NCI-H1092 treated with DMSO at 0.1 percent for 48 hours (cell line): ENCODE measurements around the gene GRIFIN.

Experiments used
- DNase-seq: peaks from one replicate; lab custom pipeline; 2025; lab: John Stamatoyannopoulos, UW

Gene GRIFIN, protein sequence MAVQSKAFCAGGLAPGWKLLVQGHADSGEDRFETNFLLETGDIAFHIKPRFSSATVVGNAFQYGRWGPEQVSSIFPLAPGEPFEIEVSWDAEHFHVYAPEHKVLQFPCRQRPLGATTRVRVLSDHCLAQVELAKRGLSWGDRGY

DNA sequence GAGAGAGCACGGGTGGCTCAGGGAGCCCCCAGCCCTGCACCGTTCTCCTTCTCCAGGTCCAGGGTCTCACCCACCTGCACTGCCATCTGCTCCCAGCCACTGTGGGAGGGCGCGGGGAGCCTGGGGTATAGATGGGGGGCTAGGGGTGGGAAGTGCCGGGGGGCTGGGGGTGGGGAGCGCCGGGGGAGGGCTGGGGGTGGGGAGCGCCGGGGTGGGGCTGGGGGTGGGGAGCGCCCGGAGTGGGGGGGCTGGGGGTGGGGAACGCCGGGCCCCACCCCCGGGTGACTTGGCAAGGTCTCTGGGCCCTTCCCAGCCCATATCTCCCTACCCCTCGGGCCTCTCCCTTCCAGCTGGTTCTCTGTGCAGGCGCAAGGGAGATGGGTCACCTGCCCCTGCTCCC, at the start of gene GRIFIN:
Gene GRIFIN (minus strand): TSS at position 101 of the 400 bp plus-strand sequence. CDS start 15 bp downstream, at position 86.
- DNase-seq: no peak

DNA sequence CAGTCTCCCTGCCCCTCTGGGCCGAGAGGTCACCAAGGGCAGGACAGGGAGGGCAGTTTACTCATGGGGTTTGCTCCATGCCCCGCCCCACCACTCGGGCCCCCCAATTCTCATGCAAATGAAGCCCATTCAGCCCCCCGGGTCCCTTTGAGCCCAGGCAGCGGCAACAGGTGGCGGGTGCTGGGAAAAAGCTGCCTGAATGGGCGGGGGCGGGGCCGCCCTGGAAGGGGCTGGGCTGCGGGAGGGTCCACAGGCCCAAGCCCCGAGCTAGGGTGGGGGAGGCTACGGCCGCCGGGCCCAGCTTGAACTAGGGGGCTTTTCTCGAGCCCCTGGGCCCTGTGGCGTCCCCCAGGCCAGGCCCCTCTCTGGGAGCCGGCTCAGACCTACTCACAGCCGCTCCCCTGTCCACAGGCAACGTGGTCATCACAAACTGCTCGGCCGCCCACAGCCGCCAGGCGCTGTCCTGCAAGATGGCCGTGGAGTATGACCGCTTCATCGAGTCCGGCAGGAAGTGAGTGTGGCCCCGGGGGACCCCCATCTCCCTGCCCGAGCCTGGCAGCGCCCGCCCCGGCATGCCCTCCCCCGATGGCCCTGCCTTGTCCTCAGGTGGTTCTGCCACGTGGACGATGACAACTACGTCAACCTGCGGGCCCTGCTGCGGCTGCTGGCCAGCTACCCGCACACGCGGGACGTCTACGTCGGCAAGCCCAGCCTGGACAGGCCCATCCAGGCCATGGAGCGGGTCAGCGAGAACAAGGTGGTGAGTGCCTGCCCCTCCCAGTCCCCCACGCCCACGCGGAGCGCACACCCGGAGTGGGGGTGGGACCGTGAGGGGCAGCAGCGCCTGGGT, 48.8 kb upstream of the GRIFIN start:
- no peak for DNase-seq

DNA sequence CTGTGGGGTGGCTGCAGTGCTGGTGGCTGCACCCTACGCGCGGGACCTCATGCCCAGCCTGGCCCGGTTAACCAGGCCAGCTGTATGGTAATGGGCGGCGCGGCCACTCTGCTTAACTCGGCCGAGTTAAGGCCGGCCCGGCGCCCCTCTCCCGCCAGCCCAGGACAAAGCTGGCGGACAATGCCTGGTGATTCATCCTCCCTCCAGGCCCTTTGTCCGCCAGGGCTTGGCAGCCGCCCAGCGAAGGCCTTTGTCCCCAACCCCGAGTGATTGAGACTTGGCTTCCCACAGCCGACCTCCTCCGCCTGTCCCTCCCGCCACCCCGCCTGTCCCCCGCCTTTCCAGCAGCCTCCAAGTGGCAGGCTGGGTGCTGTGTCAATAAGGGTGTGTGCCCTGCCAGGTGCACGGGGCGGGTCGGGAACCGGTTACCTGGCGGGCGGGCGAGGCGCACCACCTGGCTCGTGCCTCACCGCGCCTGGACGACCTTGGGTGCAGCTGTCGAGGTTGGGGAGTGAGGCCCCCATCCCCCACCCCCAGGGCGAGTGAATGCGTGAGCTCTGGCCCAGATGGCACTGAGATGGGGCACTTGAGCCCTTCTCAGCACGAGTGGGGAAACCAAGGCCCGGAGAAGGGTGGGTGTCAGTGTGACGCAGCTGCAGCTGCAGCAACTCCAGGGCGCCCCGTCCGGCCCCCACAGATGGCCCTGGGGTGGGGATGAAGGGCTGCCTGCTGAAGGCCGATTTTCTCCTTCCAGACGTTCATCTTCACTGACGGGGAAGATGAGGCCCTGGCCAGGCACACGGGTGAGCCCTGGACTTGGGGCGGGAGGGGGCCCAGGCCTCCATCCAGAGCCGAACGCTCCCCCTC, 48.0 kb upstream of the GRIFIN start:
- peak; percentile 89 for DNase-seq

DNA sequence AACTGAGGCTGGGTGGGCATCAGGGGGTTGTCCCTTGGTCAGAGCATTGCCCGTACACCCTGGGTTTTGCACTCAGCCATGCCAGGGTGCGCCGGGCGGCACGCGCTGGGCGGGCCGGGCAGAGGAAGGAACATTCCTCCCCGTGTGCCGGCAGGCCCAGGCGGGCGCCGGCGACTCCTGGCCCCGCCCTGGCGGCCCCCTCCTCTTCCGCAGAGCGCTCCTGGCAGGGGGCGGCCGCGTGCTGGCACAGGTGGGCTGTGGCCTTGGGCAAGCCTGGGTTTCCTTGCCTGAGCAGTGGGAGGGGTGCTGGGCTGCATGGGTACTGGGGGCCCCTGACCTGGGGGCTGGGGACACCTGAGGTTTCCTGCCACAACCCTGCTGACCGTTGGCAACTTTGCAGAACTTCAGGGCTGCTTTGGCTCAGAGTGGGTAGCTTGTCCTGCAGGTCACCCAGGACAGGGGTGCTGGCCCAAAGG, 47.3 kb upstream of the GRIFIN start:
- peak; percentile 77 for DNase-seq

DNA sequence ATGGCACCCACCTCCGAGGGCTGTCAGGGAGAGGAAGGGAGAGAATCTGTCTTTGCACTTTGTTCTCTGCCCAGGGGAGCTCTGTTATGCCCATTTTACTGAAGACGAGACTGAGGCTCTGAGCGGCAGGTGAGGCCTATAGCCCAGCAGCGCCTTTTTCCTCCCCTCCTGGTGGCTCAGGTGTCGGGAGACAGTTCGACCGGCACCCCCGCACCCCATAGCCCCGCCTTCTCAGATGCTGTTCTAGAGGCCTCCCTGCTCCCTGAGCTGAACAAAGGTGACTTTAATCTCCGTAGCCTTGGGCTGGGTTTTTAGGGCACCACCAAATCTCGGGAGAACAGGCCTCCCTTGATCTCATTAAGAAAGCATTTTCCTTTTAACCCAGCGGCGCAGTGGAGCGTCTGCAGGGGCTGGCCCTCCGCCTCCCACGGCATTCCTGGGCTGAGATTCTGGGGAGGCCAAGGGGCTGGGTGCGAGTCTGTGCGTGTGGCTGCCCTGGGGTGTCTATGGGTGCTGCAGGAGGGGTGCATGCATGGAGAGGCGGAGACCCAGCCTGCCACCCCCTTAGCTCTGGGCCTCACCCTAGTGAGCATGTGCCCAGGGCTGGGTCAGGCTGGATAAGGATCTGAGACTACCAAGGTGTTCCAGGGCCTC, 46.7 kb upstream of the GRIFIN start:
- no peak for DNase-seq

DNA sequence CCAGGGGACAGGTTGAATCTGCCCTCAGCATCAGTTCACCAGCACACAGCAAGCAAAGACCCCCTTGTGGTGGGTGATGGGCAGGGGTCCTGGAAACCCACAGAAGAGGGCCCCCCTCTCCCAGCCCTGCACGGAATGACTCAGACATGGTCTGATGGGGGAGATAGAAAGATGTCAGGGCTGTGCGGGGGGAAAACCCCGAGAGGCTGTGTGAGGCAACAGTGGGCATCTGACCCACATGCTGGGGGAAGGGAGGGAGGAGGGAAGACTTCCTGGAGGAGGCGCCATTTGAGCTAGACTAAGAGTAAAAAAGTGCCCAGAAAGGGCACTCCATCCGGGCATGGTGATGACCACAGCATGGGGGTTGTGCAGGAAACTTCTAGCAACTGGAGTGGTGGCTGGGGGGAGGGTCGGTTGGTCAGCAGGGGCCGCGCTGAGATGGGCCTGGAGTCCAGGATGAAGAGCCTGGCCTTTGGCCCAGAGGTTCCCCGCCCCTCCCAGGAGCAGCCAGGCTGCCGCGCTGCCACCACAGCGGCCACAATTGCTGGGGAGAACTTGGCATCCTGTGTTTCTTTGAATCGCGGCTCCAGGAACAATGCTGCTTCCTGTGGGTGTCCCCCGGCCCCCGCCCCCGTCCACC, 45.9 kb upstream of the GRIFIN start:
- no peak for DNase-seq

DNA sequence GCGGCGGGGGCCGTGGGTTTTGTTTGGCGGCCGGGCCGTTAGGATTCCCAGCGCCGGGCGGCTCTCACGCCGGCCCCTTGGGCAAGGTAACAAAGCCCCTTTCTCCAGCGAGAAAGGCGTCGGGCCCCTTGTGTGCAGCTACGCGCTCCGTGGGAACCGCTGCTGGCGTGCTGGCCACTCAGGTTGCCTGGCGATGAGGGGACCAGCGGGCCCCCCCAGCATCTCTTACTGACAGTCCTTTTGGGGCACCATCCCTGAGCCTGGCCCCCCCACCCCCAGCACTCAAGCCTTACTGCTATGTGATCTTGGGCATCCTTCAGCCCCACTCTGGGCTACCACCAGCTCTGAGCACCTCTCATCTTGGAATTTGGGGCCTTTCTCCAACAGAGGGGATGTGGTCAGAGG, 45.1 kb upstream of the GRIFIN start:
- no peak for DNase-seq

DNA sequence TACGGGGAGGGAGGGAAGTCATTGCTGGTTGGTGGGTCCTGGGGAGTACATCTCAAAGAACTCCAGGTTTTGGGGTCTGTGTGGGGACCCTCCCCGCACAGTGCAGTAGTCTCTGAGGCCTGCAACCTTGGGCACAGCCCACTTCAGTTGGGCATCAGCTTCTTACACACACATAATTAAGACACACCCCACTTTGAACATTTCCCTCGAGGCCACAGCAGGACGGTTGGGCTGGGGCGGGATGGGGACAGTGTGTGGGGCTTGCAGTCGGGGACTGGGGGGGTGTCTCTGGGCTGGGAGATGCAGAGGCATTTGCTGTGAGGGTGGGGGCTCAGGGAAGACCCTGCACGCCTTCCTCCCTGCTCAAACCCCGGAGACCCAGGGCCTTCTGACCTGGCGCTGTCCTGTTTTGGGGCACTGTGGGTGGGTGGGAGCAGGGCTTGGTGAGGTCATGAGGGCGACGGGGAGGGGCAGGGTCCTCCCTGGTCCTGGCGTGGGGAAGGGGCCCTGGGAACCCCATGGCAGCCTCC, 44.6 kb upstream of the GRIFIN start:
- no peak for DNase-seq

DNA sequence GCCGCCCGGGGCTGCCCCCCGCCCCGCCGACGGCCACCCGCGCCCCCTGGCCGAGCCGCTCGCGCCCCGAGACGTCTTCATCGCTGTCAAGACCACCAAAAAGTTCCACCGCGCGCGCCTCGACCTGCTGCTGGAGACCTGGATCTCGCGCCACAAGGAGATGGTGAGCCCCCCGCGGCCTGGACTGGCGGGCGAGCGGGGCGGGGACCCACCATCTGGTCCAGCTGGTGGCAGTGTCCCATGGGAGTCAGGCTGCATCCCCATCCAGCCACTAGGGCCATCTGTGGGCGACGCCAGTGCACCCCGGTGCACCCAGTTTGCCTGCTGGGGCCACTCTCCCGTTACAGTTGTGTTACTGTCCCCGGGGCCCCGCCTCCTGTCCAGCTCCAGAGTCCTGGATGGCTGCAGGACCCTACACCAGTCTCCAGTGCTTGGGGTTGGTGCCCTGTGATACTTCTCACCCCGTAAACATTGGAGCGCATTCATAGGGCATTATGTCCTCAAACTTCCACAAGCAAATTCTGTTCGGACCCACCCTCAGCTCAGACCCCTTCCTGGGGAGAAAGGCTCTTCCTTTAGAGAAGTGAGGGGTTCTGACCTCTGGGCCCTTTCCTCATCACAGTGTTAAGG, 44.0 kb upstream of the GRIFIN start:
- no peak for DNase-seq

DNA sequence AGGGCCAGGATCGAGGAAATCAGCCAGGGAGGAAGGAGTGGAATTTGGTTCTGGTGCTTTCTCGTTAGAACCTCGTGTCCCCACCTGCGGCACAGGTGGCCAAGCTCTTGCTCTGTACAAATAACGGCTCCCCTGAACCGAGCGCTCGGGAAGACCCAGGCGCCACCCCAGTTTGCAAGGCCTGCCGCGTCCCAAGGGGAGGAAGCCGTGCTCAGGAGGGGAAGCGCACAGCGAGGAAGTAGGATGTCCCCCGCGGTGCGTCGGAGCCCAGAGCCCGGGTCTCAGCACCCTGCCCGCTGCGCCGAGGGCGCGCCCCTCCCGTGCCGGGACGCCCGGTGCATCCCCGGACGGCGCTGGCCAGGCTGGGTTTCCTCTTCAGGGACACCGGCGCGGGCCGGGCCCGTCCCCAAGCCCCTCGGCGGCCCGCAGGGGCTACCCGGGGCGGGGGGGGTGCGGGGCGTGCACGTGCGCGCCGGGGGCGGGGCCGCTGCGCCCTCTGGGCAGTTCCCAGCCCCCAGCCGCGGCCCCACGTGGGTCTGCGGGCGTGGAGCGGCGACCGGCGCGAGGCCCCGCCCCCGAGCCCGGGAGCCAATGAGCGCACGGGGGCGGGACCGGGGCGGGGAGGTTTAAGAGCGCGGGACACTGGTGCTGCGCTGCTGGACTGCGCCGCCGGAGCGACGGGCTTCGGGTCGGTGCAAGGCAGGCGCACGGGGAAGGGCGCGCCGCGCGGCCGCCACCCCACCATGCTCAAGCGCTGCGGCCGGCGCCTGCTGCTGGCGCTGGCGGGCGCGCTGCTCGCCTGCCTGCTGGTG, 43.1 kb upstream of the GRIFIN start, which contains the start of gene LFNG:
Gene LFNG (plus strand): TSS at position 656 of the 812 bp plus-strand sequence. CDS start 88 bp downstream, at position 744.
- peak; percentile 91 for DNase-seq

DNA sequence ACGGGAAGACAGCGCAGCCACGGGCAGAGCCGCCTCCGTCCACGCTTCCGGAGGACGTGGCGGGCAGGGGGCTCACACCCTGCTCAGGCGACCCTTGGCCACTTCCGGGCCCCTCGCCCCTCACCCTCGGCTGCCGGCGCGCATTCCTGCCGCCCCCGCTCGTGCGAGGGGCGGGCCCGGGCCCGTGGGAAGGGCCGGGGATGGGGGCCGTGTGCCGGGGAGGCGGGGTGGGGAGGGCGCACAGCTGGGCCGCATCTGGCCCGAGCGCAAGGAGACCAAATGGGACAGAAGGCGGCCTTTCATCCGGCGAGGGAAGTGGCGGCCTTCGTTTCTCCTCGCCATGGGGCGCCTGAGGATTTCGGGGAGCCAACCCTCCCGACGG, 42.5 kb upstream of the GRIFIN start:
- DNase-seq: no peak

DNA sequence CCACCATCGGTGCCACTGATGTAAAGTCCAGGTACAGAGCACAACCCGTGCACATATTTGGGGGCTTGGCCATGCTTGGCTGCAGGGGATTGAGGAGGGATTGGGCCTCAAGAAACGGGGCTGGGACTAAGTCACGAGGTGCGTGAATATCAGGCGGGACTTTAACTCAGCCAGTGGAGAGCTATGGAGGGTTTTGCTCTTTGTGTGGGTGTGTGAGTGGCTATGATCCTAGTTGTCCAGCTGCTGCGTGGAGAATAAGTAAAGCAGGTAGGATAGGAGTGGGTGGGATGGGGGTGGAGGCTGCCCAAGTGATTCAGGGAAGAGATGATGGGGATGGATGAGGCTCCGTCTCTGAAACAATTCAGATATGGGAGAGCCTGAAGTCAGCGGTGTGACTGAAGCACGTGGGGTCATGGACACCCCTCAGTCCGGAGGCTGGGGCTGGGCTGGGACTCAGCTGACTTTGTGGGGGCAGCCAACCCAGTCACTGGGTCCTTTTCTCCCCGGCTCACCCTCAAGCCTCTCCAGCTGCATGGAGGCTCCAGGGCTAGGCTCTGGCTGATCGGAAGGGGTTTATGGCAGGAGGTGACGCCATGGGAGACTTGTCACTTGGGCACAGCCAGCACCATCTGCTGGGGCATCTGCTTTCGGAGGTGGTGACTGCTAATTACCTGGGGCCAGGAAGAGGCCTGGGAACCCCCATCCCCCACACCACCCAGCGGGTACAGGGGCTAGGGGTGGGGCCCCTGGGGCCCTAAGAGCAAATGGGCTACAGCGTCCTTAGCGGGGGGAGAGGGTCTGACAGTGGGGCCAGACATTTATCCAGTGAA, 41.7 kb upstream of the GRIFIN start:
- DNase-seq: no peak

DNA sequence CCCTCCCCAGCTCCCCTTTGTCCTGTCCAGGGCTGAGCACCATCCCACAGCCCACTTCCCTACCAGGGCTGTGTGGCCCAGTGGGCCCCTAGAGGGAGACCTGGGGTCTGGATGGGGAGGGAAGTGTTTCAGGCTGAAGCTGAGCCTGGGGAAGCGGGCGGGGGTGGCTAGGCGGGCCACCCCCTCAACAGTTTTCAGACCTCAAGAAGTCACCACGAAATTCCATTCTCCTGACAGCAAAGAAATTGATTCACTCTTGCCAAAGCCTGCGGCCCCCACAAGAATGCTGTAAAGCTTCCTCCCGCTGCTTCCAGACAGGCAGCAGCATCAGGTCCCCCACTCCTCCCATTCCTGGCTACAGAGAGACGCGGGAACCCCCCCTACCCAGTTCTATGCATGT, 40.8 kb upstream of the GRIFIN start:
- no peak for DNase-seq

DNA sequence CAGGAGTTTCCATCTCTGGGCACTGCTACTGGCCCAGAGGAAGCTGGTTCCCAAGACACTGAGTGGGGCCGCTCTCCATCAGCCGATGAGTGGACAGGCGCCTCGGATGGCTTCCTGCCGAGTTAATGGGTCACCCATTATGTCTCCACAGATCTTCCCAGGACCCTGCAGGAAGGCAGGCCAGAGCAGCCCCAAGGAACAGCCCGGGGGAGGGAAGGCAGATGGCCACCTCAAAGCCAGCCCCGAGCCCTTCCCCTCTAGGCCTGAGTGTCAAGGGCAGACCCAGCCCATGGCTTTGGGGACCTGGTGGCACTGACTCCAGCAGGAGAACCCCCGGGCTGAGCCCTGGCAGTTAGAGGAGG, 40.0 kb upstream of the GRIFIN start:
- DNase-seq: no peak

DNA sequence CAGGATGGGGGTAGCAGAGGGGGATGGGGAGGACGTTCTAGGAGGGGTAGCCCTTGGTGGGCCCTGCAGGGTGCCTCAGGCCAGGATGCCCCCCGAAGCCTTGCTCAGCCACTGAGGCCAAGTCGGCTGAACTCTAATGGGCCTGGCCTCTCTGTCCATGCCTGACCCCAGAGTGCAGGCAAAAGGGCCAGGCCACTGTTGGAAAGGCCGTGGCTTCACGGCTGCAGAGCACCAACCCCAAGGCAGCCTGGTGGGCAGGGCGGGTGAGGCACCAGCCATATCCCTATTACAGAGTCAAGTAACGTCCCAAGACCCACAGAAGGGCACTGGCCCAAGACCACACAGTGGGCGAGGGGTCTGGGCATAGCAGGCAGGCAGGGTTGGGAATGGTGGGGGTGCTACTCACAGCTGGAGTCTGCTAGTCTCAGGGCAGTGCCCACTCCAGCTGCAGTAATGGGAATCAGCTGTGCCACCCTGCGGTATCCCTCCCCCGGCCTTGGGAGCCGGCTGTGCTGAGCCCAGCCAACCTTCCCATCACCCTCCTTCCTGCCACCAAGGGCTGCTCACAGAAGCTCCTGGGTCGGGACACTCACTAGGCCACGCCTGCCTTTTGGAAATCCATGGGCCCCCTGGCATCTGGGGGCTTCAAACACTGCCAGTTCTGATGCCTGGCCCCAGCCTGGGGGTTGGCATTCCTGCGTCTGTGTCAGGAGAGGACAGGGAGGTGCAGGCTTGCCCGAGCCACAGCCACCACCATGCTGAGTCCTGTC, 39.4 kb upstream of the GRIFIN start:
- DNase-seq: no peak

DNA sequence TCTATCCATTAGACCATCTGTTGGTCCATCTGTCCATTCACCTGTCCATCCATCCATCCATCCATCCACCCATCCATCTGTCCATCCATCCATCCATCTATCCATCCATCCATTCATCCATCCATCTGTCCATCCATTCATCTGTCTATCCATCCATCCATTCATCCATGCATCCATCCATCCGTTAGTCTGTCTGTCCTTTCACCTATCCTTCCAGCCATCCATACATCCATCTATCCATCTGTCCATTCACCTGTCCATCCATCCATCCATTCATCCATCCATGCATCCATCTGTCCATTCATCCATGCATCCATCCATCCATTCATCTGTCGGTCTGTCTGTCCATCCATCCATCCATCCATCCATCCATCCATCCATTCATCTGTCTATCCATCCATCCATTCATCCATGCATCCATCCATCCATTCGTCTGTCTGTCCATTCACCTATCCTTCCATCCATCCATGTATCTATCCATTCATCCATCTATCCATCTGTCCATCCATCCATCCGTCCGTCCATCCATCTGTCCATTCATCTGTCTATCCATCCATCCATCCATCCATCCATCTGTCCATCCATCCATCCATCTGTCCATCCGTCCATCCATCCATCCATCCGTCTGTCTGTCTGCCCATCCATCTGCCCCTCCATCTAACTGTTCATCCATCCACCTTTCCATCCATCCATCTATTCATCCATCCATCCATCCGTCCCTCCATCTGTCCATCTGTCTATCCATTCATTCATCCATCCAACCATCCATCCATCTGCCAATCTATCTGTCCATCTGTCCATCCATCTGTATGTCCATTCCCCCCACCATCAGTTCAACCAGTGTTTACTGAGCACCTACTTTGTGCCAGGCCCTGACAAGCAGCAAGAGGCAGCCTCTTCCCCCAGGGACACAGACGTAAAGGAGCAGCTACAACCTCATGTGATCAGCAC, 38.5 kb upstream of the GRIFIN start:
- DNase-seq: no peak

DNA sequence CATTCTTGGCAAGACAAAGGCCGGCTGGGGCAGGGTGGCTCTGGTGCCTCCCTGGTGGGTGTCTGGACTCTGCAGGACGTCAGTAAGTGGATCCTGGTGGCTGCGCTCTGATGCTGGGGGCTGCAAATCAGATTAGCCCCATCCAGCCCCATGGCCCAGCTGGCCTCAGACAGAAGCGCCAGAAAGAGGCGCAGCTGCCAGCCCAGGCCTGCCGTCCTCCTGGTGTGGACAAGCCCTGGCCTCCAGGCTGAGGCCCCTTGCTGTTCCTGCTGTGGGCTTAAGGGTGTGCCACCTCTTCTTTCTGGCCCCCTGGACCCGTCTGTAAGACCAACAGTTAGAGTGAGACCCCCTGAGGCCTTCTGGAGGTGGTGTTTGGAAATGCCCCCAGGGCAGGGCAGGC, 37.5 kb upstream of the GRIFIN start:
- no peak for DNase-seq
